ENCODE measurements around the gene COL13A1.

The COL13A1 gene

GRCh38 chr10:69866688-69867461, 65.2 kb downstream of the COL13A1 start:
- no peak for DNase-seq (ENCODE audit: low read depth in 2 of 2)

- no peak for DNase-seq (ENCODE audit: low read depth in 2 of 2)
These were observed 66.2 kb downstream of the COL13A1 start for GRCh38 chr10:69867699-69868558.

GRCh38 chr10:69868821-69869220, 67.1 kb downstream of the COL13A1 start:
- DNase-seq (ENCODE audit: low read depth in 2 of 2) = no peak

GRCh38 chr10:69869291-69869961, 67.7 kb downstream of the COL13A1 start:
- no peak for DNase-seq (ENCODE audit: low read depth in 2 of 2)

- no peak for DNase-seq (ENCODE audit: low read depth in 2 of 2)
These were observed 68.9 kb downstream of the COL13A1 start for GRCh38 chr10:69870591-69870990.

GRCh38 chr10:69871074-69871473, 69.4 kb downstream of the COL13A1 start:
- no peak for DNase-seq (ENCODE audit: low read depth in 2 of 2)

- DNase-seq (ENCODE audit: low read depth in 2 of 2) = no peak
These were observed 70.6 kb downstream of the COL13A1 start for GRCh38 chr10:69872323-69872722.

GRCh38 chr10:69873135-69873639, 71.5 kb downstream of the COL13A1 start:
- no peak for DNase-seq (ENCODE audit: low read depth in 2 of 2)

- no peak for DNase-seq (ENCODE audit: low read depth in 2 of 2)
These were observed 72.7 kb downstream of the COL13A1 start for GRCh38 chr10:69874449-69874848.

- no peak for DNase-seq (ENCODE audit: low read depth in 2 of 2)
These were observed 74.2 kb downstream of the COL13A1 start for GRCh38 chr10:69875856-69876255.

GRCh38 chr10:69876286-69876685, 74.6 kb downstream of the COL13A1 start:
- no peak for DNase-seq (ENCODE audit: low read depth in 2 of 2)

- DNase-seq (ENCODE audit: low read depth in 2 of 2) = no peak
These were observed 75.2 kb downstream of the COL13A1 start for GRCh38 chr10:69876931-69877330.

- DNase-seq (ENCODE audit: low read depth in 2 of 2) = no peak
These were observed 76.3 kb downstream of the COL13A1 start for GRCh38 chr10:69878038-69878437.

GRCh38 chr10:69878951-69879350, 77.2 kb downstream of the COL13A1 start:
- DNase-seq (ENCODE audit: low read depth in 2 of 2) = no peak

GRCh38 chr10:69879634-69880257, 78.0 kb downstream of the COL13A1 start:
- DNase-seq (ENCODE audit: low read depth in 2 of 2) = no peak

- DNase-seq (ENCODE audit: low read depth in 2 of 2) = no peak
These were observed 78.8 kb downstream of the COL13A1 start for GRCh38 chr10:69880301-69881081.

- DNase-seq (ENCODE audit: low read depth in 2 of 2) = no peak
These were observed 79.5 kb downstream of the COL13A1 start for GRCh38 chr10:69881202-69881601.

GRCh38 chr10:69883310-69884023, 81.8 kb downstream of the COL13A1 start:
- DNase-seq (ENCODE audit: low read depth in 2 of 2) = no peak

- no peak for DNase-seq (ENCODE audit: low read depth in 2 of 2)
These were observed 82.3 kb downstream of the COL13A1 start for GRCh38 chr10:69884024-69884367.

GRCh38 chr10:69884686-69885085, 83.0 kb downstream of the COL13A1 start:
- DNase-seq (ENCODE audit: low read depth in 2 of 2) = no peak
